T-helper 1 cell (primary cell): ENCODE results near the gene SYNGR2.
"Not testable (repeated sequence)": the region's sequence is repeated elsewhere in the genome, so short reads cannot be mapped to it uniquely, and the experiment has no call there.

Experiments used
- DNase-seq, 5 donors: peaks; one replicate each; pipeline ENCODE4 v3.0.0-alpha.2; 2012 to 2020

Gene SYNGR2

GRCh38 chr17:78130090-78130436 is 38.3 kb upstream of the SYNGR2 start:
- DNase-seq = peak in 1 of 5 donors; percentile 25

DNA sequence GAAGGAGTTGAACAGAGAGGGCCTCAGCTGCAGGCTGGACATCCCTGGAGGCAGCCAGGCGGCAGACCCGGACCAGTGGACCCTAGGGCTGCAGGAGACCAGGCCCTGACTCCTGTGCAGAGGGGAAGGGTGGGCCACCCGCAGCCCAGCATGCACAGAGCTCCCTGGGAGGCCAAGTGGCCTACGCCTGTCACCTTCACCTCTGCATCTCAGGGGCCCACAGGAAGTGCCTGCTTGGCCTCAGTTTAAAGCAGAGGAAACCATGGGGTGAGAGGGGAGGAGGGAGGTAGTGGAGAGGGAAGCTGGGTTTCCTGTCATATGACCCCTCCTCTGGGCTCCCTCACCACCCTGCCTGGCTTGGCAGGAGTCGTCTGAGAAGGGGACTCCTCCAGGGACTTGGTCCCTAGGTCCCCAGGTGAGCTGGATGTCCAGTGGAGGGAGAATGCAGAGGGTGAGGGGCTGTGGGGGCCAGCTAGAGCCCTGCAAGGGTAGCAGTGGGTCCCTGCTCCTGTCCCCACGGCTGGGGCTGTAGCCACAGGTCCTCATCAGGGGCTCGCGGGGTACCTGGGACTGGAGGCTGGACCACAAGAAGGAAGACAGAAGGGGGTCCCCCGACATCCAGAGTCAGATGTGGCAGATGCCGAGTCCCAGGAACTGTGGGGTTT is 37.8 kb upstream of the SYNGR2 start, which contains the start of gene TMC8:
TSS of gene TMC8 (plus strand) at position 335 of the 665 bp plus-strand sequence. CDS start 818 bp downstream, outside the sequence.
- peak; percentile 62 to 94 (median 79) for DNase-seq

DNA sequence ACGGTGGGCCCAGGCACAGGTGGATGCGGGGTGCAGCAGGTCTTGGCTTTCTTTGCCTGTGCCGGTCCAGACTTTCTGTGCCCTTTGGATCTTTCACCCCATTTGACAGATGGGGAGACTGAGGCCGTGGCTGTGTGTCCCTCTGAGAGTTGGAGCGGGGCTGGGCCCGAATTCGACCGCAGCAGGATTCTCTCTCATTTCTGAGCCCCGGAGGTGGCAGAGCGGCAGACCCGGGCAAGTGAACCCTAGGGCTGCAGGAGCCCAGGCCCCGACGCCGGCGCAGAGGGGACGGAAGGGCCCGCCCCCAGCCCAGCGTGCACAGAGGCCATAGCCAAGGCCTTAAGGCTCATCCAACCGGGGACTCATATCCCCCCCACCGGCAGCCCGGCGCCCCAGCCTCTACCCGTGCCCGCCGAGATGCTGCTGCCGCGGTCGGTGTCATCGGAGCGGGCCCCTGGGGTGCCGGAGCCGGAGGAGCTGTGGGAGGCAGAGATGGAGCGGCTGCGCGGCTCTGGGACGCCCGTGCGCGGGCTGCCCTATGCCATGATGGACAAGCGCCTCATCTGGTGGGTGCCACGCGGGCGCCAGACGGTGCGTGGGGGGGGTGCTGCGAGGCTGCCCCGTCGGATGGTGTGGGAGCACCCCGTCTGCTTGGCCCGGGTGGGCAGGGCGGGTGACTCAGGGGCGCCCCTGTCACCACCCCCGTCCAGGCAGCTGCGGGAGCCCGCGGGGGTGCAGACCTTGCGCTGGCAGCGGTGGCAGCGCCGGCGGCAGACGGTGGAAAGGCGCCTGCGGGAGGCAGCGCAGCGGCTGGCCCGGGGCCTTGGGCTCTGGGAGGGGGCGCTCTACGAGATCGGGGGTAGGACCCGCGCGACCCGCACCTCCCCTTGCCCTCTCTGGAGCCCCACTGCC is 37.0 kb upstream of the SYNGR2 start:
- DNase-seq = peak in 2 of 5 donors; percentile 31 to 66

DNA sequence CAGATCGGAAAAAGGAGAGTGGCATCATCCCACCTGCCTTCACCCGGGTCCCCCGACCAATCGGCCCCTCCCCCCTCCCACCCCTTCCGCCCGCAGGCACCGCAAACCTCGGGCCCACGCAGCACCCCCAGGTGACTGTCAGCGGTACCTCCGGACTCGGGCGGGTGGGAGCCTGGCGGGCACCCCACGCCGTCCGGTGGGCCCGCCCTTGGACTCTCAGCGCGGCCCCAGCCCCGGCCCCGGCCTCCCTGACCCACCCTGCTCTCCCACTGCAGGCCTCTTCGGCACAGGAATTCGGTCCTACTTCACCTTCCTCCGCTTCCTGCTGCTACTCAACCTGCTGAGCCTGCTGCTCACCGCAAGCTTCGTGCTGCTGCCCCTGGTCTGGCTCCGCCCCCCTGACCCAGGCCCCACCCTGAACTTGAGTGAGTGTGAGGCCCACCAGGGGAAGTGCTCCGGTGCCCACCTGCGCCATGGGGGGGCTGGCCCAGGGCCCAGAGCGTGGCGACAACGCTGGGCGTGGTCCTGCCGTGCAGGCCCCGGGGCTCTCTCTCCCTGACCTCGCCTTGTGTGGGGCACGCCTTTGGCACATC is 36.2 kb upstream of the SYNGR2 start:
- DNase-seq = peak in 3 of 5 donors; percentile 42 to 84 (median 46)

DNA sequence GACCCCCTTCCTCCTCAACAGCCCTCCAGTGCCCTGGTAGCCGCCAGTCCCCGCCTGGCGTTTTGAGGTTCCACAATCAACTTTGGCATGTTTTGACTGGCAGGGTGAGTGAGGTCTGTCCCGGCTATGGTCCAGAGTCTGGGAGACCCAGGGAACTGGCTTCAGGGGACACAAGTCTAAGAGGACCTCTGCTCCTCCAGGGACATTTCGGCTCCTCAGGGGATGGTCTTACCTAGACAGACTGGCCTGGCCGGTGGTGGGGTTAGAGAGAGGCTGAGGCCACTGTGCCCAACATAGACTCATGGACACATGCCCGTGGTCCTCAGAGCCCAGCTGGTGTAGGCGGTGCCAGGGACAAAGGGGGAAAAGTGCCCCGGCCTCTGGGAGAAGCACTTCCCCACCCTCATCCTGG is 35.6 kb upstream of the SYNGR2 start:
- no peak for DNase-seq

DNA sequence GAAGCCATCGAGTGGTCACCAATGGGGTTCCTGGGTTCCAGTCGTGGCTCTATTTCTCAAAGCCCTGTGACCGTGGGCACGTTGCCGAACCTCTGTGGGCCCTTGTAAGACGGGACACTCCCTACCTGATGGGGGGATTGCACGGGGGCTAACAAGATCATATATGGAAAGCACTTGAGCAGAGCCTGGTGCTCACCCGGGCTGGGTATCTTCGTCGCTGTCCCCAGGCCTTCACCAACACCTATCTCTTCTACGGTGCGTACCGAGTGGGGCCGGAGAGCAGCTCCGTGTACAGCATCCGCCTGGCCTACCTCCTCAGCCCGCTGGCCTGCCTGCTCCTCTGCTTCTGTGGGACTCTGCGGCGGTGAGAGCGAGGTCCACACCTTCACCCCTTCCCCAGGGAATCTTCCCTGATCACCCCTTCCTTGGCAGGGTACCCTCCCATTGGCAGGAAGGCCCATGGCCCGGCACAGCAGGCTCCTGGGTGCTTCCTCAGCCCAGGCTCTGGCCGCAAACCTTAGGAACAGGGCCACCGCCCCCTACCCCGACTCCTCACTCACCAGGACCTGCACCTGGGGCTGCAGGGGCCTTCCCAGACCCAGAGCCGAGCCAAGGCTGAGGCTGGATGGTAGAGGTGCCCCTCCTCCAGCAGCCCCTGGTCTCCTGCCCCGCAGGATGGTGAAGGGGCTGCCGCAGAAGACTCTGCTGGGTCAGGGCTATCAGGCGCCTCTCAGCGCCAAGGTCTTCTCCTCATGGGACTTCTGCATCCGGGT is 35.0 kb upstream of the SYNGR2 start:
- DNase-seq = no peak

GRCh38 chr17:78133971-78134898 is 34.1 kb upstream of the SYNGR2 start:
- peak; percentile 67 to 91 (median 77) for DNase-seq

DNA sequence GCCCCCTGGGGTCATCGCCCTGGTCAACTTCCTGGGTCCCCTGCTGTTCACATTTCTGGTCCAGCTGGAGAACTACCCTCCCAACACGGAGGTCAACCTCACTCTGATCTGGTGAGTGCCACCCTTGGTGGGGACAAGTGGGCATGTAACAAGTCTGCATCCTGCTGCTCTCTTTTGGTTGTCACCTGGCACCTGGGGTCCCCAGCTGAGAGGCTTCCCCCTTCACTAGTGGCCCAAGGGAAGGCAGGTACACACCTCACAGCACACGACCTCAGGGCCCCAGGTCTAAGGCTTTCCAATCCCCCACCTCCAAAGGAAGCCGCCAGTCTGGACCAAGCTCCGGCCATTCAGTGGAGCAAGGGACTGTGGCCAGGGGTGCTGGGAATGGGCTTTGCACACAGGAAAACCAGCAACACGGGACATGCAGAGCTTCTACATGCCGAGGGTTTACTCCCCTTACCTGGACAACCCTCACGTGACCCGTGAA is 33.4 kb upstream of the SYNGR2 start:
- DNase-seq = no peak

DNA sequence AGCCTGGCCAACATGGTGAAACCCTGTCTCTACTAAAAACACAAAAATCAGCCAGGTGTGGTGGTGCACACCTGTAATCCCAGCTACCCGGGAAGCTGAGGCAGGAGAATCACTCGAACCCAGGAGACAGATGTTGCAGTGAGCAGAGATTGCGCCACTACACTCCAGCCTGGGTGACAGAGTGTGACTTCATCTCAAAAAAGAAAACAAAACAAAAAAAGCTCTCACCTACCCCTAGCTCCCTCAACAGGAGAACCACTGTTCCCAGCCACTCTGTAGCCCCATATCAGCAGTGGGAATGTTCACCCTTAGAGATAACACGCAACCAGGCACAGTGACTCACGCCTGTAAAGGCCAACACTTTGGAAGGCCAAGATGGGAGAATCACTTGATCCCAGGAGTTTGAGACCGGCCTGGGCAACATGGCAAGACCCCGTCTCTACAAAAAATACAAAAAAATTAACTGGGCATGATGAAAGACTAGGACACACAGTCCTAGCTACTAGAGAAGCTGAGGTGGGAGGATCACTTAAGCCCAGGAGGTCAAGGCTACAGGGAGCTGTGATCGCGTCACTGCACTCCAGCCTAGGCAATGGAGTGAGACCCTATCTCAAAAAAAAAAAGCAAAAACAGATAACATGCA is 32.4 kb upstream of the SYNGR2 start:
- no peak for DNase-seq

GRCh38 chr17:78137392-78138203 is 30.8 kb upstream of the SYNGR2 start:
- peak in 3 of 5 donors; percentile 48 to 67 (median 51) for DNase-seq

- DNase-seq = no peak
Measured at GRCh38 chr17:78138204-78139060, 29.9 kb upstream of the SYNGR2 start.

DNA sequence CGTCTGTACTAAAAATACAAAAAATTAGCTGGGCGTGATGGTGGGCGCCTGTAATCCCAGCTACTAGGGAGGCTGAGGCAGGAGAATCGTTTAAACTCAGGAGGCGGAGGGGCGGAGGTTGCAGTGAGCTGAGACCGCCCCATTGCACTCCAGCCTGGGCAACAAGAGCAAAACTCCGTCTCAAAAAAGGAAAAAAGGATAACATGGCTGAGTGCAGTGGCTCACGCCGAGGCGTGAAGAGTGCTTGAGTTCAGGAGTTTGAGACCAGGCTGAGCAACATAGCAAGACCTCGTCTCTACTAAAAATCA is 28.6 kb upstream of the SYNGR2 start:
- not testable (repeated sequence) for DNase-seq

- DNase-seq = peak; percentile 92 to 97 (median 95)
Measured at GRCh38 chr17:78140169-78141051, 28.0 kb upstream of the SYNGR2 start.

- DNase-seq = no peak
Measured at GRCh38 chr17:78141437-78142118, 26.8 kb upstream of the SYNGR2 start.

GRCh38 chr17:78142119-78142861 is 26.1 kb upstream of the SYNGR2 start:
- DNase-seq = no peak
